Keratinocyte (primary cell): ENCODE results near the gene ZNF343. TPM values are rescaled to one million over a fixed set of nuclear protein-coding genes. Genes with fewer than 3 reads are reported as not detected.
A peak's percentile ranks its signal among the peaks of the same experiment; 100 is the strongest.

ENCODE experiments used
- DNase-seq: peaks from one replicate; pipeline ENCODE4 v3.0.0-alpha.2; 2011; ENCODE audit warnings: low read depth, missing footprints, low spot score
- FAIRE-seq: peaks from 2 replicates; lab custom pipeline; 2011; peaks lifted over from hg19 to GRCh38; lab: Jason Lieb, UNC
- H2AFZ ChIP-seq: 2 replicates; pipeline ENCODE4 v1.6.0; 2012; ENCODE audit warnings: low read length, control low read depth, inconsistent platforms; ENCODE audit not compliant: control insufficient read depth
- H3K27ac ChIP-seq: 2 replicates; pipeline ENCODE4 v1.5.1; 2011; ENCODE audit warnings: low read length; ENCODE audit not compliant: control insufficient read depth, insufficient read depth
- H3K27me3 ChIP-seq: 3 replicates; pipeline ENCODE4 v1.6.0; 2011; ENCODE audit warnings: low read length; ENCODE audit not compliant: control insufficient read depth, insufficient read depth; ENCODE audit errors: extremely low read depth
- H3K36me3 ChIP-seq, 2 experiments: 2 replicates in 1 of 2; 3 replicates in 1 of 2; pipeline ENCODE4 v1.5.1; 2011; ENCODE audit warnings: low read length in 2 of 2, mild to moderate bottlenecking in 1 of 2; ENCODE audit not compliant: control insufficient read depth in 2 of 2, insufficient read depth in 2 of 2; ENCODE audit errors: extremely low read depth in 1 of 2
- H3K4me1 ChIP-seq: 3 replicates; pipeline ENCODE4 v1.5.1; 2011; ENCODE audit warnings: low read length; ENCODE audit not compliant: control insufficient read depth, insufficient read depth; ENCODE audit errors: extremely low read depth
- H3K4me2 ChIP-seq: 3 replicates; pipeline ENCODE4 v1.6.0; 2011; ENCODE audit warnings: low read depth, low read length; ENCODE audit not compliant: control insufficient read depth, insufficient read depth; ENCODE audit errors: extremely low read depth
- H3K4me3 ChIP-seq, 3 experiments: fragments of 200-600 bp in 1 of 3; sonication (generic) in 1 of 3; 2 replicates in 2 of 3; 3 replicates in 1 of 3; pipeline ENCODE4 v1.5.1; 2011 to 2016; ENCODE audit warnings: low read length in 3 of 3, mild to moderate bottlenecking in 3 of 3, control low read depth in 2 of 3, inconsistent platforms in 1 of 3, low read depth in 1 of 3, mixed read lengths in 1 of 3, mixed run types in 1 of 3, moderate library complexity in 1 of 3; ENCODE audit not compliant: control insufficient read depth in 2 of 3, insufficient read depth in 2 of 3; ENCODE audit errors: extremely low read depth in 1 of 3
- H3K79me2 ChIP-seq: 2 replicates; pipeline ENCODE4 v1.6.0; 2012; ENCODE audit warnings: low read length; ENCODE audit not compliant: control insufficient read depth, insufficient read depth
- H3K9ac ChIP-seq: 3 replicates; pipeline ENCODE4 v1.6.0; 2011; ENCODE audit warnings: low read length; ENCODE audit not compliant: control insufficient read depth, insufficient read depth; ENCODE audit errors: extremely low read depth
- H3K9me1 ChIP-seq: 3 replicates; pipeline ENCODE4 v1.6.0; 2011; ENCODE audit warnings: low read length; ENCODE audit not compliant: control insufficient read depth, insufficient read depth; ENCODE audit errors: extremely low read depth
- H3K9me3 ChIP-seq: 2 replicates; pipeline ENCODE4 v1.5.1; 2012; ENCODE audit warnings: low read depth, low read length; ENCODE audit not compliant: control insufficient read depth
- H4K20me1 ChIP-seq: 3 replicates; pipeline ENCODE4 v1.6.0; 2011; ENCODE audit warnings: low read length; ENCODE audit not compliant: control insufficient read depth, insufficient read depth; ENCODE audit errors: extremely low read depth
- CTCF ChIP-seq, 3 experiments: IDR thresholded peaks in 1 of 3; conservative IDR thresholded peaks in 1 of 3; optimal IDR thresholded peaks in 1 of 3; 2 replicates in 2 of 3; 3 replicates in 1 of 3; pipeline versions ENCODE3 to v1.5.1; 2011; ENCODE audit warnings: low read length in 3 of 3, mild to moderate bottlenecking in 3 of 3, moderate library complexity in 2 of 3, control low read depth in 1 of 3, inconsistent platforms in 1 of 3; ENCODE audit not compliant: insufficient read depth in 2 of 3; ENCODE audit errors: extremely low read depth in 1 of 3
- EZH2 ChIP-seq: IDR thresholded peaks from one replicate; pipeline ENCODE4 v1.6.1; 2012; ENCODE audit warnings: inconsistent platforms, mild to moderate bottlenecking, low read length, moderate library complexity
- dilution Hi-C: fragments of 300-500 bp; cut with MboI; formaldehyde crosslinking; loops from one replicate; pipeline ENCODE4 v1.7.0; 2020; ENCODE audit warnings: low sequenced_read_pairs; ENCODE audit not compliant: extremely low pct_ligation_motif_present
- polyA plus RNA-seq, 5 experiments: library from polyadenylated mRNA; depleted of rRNA in 3 of 5; stranded (reverse) in 3 of 5; stranded (forward) in 1 of 5; unstranded in 1 of 5; fragments of >200 nt; gene quantifications; 1 replicate in 1 of 5; 2 replicates in 3 of 5; 3 replicates in 1 of 5; pipeline versions ENCODE4 v1.2.1 to v1.2.3, GENCODE V29; 2011 to 2012; ENCODE audit warnings: missing spikeins in 2 of 5, low read depth in 1 of 5, low replicate concordance in 1 of 5

The ZNF343 gene
- polyA plus RNA-seq, 1 donor (not counting 4 experiments of a cell fraction or from before 2014, with no cell fraction given) = 11.7 TPM

- Histone ChIP-seq H3K79me2 (peaks cover 21% of the 10 kb centered on the region), H3K9ac (no peak overlapping the region), H3K27me3 (no peaks in the 10 kb centered on the region), H3K4me2 (peak overlapping the region; percentile 3), H3K4me3 (no peak overlapping the region), H2AFZ (no peak overlapping the region), H3K9me1 (no peaks in the 10 kb centered on the region), H3K36me3 (peaks cover 4 to 6% of the 10 kb centered on the region in 2 experiments), H3K4me1 (peaks cover 20% of the 10 kb centered on the region), H3K9me3 (no peaks in the 10 kb centered on the region), H3K27ac (no peak overlapping the region), H4K20me1 (peaks cover 10% of the 10 kb centered on the region)
- FAIRE-seq = peak; percentile 51
- TF ChIP-seq CTCF (optimal IDR thresholded peaks at IDR 0.05 in 1 of 3, IDR thresholded peaks at IDR 0.05 in 1 of 3, conservative IDR thresholded peaks at IDR 0.05 in 1 of 3; ENCODE audit: extremely low read depth in 1 of 3, insufficient read depth in 2 of 3, low read length in 3 of 3) = no peak
- no peak for TF ChIP-seq EZH2
- dilution Hi-C loops = no loop called here
- DNase-seq = peak; percentile 54
These were observed 35.2 kb downstream of the ZNF343 start for GRCh38 chr20:2473516-2473915.

- FAIRE-seq = peak; percentile 94
- H3K27ac ChIP-seq = peak within 1 kb of the TSS; percentile 96
- H3K4me3 ChIP-seq = peak within 1 kb of the TSS; percentile 75 to 94 (median 81)
- dilution Hi-C loops = no loop called here
- H3K27me3 ChIP-seq = no peaks in the 10 kb centered on the region
- no peak for TF ChIP-seq CTCF (optimal IDR thresholded peaks at IDR 0.05 in 1 of 3, IDR thresholded peaks at IDR 0.05 in 1 of 3, conservative IDR thresholded peaks at IDR 0.05 in 1 of 3; ENCODE audit: extremely low read depth in 1 of 3, insufficient read depth in 2 of 3, low read length in 3 of 3)
- TF ChIP-seq EZH2 = no peak
- peak within 1 kb of the TSS; percentile 91 for H3K4me2 ChIP-seq
- H3K79me2 ChIP-seq = peaks cover 49% of the 10 kb centered on the region
- no peaks in the 10 kb centered on the region for H3K9me1 ChIP-seq
- no peaks in the 10 kb centered on the region for H3K9me3 ChIP-seq
- H4K20me1 ChIP-seq = peaks cover 25% of the 10 kb centered on the region
- peak; percentile 95 for DNase-seq
- peak within 1 kb of the TSS; percentile 99 for H3K9ac ChIP-seq
- H2AFZ ChIP-seq = peak within 1 kb of the TSS; percentile 94
- peaks cover 26% of the 10 kb centered on the region for H3K4me1 ChIP-seq
- peaks cover 15 to 29% of the 10 kb centered on the region in 2 experiments for H3K36me3 ChIP-seq
These were observed 38.1 kb downstream of the ZNF343 start, which contains the start of gene SNRPB for GRCh38 chr20:2470423-2471193. TSS of gene SNRPB (minus strand) at chr20:2470789. CDS start at chr20:2470690, 99 bp downstream.
